RWPE2 (cell line): ENCODE data around the gene IL20RA.

ENCODE experiments used
- ATAC-seq: fragments of 200-7000 bp; cut with Tn5 transposase; 3 replicates; pipeline ENCODE4 v1.9.1; 2021; ENCODE audit warnings: low read depth
- DNase-seq: peaks from one replicate; pipeline ENCODE4 v3.0.0-alpha.2; 2020; ENCODE audit warnings: low spot score
- H3K27ac ChIP-seq: fragments of 450-650 bp; 2 replicates; pipeline ENCODE4 v1.5.1; 2017; ENCODE audit warnings: mild to moderate bottlenecking; ENCODE audit not compliant: poor library complexity, severe bottlenecking
- H3K27me3 ChIP-seq: fragments of 250-450 bp; sonication (Bioruptor Pico); 2 replicates; pipeline ENCODE4 v1.5.1; 2021; ENCODE audit warnings: mild to moderate bottlenecking, moderate library complexity; ENCODE audit not compliant: insufficient read depth, poor library complexity, severe bottlenecking
- H3K36me3 ChIP-seq: fragments of 250-450 bp; sonication (Bioruptor Pico); 2 replicates; pipeline ENCODE4 v1.5.1; 2020; ENCODE audit warnings: low read depth, mild to moderate bottlenecking, moderate library complexity
- H3K4me1 ChIP-seq: fragments of 250-450 bp; sonication (Bioruptor Pico); 2 replicates; pipeline ENCODE4 v1.5.1; 2021; ENCODE audit warnings: mild to moderate bottlenecking, moderate library complexity; ENCODE audit not compliant: insufficient read depth, poor library complexity, severe bottlenecking
- H3K4me3 ChIP-seq: fragments of 250-450 bp; sonication (Bioruptor Pico); 2 replicates; pipeline ENCODE4 v1.5.1; 2021; ENCODE audit warnings: mild to moderate bottlenecking, moderate library complexity; ENCODE audit not compliant: severe bottlenecking
- H3K9me3 ChIP-seq: fragments of 250-450 bp; sonication (Bioruptor Pico); 2 replicates; pipeline ENCODE4 v1.5.1; 2021; ENCODE audit warnings: mild to moderate bottlenecking, moderate library complexity; ENCODE audit not compliant: severe bottlenecking
- TF ChIP-seq, protein P1 (sequence below): fragments of 450-650 bp; IDR thresholded peaks from one replicate; pipeline ENCODE4 v1.5.1; 2017; ENCODE audit warnings: mild to moderate bottlenecking, moderate library complexity; ENCODE audit not compliant: poor library complexity, severe bottlenecking

IL20RA gene

DNA sequence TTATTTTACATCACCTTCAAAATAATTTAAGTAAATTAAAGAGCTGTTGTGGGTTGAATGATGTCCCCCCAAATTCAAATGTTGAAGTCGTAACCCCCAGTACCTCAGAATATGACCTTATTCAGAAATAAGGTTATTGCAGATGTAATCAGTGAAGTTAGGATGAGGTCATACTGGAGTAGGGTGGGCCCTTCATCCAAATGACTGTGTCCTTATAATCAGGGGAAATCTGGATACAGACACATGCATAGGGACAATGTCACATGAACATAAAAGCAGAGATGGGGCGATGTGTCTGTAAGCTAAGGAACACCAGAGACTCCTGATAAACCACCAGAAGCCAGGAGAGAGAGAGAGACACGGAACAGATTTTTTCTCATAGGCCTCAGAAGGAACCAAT is 13.3 kb upstream of the IL20RA start:
- DNase-seq (no peak), ATAC-seq (no peak)
- no peak overlapping the region for H3K4me3 ChIP-seq
- no peaks in the 10 kb centered on the region for H3K27me3 ChIP-seq
- no peaks in the 10 kb centered on the region for H3K4me1 ChIP-seq
- TF ChIP-seq, protein P1, sequence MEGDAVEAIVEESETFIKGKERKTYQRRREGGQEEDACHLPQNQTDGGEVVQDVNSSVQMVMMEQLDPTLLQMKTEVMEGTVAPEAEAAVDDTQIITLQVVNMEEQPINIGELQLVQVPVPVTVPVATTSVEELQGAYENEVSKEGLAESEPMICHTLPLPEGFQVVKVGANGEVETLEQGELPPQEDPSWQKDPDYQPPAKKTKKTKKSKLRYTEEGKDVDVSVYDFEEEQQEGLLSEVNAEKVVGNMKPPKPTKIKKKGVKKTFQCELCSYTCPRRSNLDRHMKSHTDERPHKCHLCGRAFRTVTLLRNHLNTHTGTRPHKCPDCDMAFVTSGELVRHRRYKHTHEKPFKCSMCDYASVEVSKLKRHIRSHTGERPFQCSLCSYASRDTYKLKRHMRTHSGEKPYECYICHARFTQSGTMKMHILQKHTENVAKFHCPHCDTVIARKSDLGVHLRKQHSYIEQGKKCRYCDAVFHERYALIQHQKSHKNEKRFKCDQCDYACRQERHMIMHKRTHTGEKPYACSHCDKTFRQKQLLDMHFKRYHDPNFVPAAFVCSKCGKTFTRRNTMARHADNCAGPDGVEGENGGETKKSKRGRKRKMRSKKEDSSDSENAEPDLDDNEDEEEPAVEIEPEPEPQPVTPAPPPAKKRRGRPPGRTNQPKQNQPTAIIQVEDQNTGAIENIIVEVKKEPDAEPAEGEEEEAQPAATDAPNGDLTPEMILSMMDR, result no peak
- H3K9me3 ChIP-seq, result no peaks in the 10 kb centered on the region
- no peak overlapping the region for H3K27ac ChIP-seq
- no peaks in the 10 kb centered on the region for H3K36me3 ChIP-seq

- Histone ChIP-seq H3K4me3 (no peak overlapping the region), H3K36me3 (no peaks in the 10 kb centered on the region), H3K27ac (no peak overlapping the region), H3K27me3 (no peaks in the 10 kb centered on the region), H3K4me1 (no peaks in the 10 kb centered on the region), H3K9me3 (no peaks in the 10 kb centered on the region)
- DNase-seq, result no peak
- ATAC-seq, result peak; percentile 67
- TF ChIP-seq, protein P1, result no peak
Observed at GRCh38 chr6:137056121-137056880, 11.5 kb upstream of the IL20RA start.

- Histone ChIP-seq H3K4me1 (no peaks in the 10 kb centered on the region), H3K36me3 (no peaks in the 10 kb centered on the region), H3K9me3 (no peaks in the 10 kb centered on the region), H3K27ac (no peak overlapping the region), H3K4me3 (no peak overlapping the region), H3K27me3 (no peaks in the 10 kb centered on the region)
- no peak for ATAC-seq
- DNase-seq, result no peak
- TF ChIP-seq, protein P1, result no peak
Observed at GRCh38 chr6:137051790-137052472, 7.2 kb upstream of the IL20RA start.

DNA sequence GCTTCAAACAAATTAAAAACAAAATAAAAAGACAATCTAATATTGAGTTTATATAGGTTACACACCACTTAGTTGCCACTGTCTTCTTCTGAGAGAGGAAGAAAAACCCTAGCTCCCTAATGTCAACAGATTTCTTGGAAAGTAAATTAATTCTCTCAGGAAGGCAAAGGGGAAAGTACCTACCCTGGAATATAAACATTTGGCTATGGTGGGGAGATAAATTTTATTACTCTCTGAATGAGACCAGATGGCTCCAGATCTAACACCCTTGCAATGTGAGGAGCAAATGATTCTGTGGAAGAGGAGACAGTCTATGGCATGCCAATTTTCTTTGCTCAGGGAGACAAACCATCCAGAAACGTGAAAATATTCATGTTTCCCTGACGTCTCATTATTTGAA is 4.3 kb upstream of the IL20RA start:
- no peaks in the 10 kb centered on the region for H3K4me1 ChIP-seq
- no peaks in the 10 kb centered on the region for H3K27me3 ChIP-seq
- H3K9me3 ChIP-seq, result no peaks in the 10 kb centered on the region
- no peaks in the 10 kb centered on the region for H3K36me3 ChIP-seq
- no peak for ATAC-seq
- TF ChIP-seq, protein P1, result no peak
- DNase-seq, result no peak
- no peak overlapping the region for H3K27ac ChIP-seq
- H3K4me3 ChIP-seq, result no peak overlapping the region
